ENCODE measurements around the gene METAP1D. TPM values are rescaled to one million over a fixed set of nuclear protein-coding genes. Genes with fewer than 3 reads are reported as not detected.

The METAP1D gene
- total and polyA plus RNA-seq, 2 donors (not counting 3 experiments of a cell fraction or from before 2014, with no cell fraction given): 4.2 to 8.1 TPM

DNA sequence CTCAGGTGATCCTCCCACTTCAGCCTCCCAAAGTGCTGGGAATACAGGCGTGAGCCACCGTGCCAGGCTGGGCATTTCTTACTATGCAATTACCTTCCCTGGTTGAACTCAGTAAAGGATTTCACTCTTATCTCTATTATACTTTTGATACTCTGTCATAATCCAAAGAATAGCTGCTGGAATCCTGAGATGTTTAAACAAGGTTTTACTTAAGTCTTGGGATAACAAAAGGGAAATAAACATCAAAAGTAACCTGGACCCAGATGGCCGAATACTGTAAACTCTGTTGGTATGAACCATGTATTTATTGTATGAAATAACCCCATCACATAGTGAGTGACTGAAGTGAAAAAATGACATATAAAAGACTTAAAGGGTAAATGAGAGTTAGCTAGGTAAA is 114.8 kb downstream of the METAP1D start:
- no peaks in the 10 kb centered on the region for H3K36me3 ChIP-seq (ENCODE audit: control insufficient read depth in 2 of 2, extremely low read depth in 1 of 2, insufficient read depth in 2 of 2, low read length in 2 of 2)
- H3K4me2 ChIP-seq (ENCODE audit: insufficient read depth, low read length): no peak overlapping the region
- no peaks in the 10 kb centered on the region for H4K20me1 ChIP-seq (replicated peaks; ENCODE audit: control insufficient read depth, extremely low read depth, insufficient read depth, low read length)
- H2AFZ ChIP-seq (ENCODE audit: low read depth, low read length): no peak overlapping the region
- H3K4me3 ChIP-seq (replicated peaks in 1 of 3; ENCODE audit: insufficient read depth in 1 of 3, low read depth in 1 of 3, low read length in 3 of 3): no peak overlapping the region
- no peaks in the 10 kb centered on the region for H3K27me3 ChIP-seq (ENCODE audit: control insufficient read depth in 2 of 2, insufficient read depth in 2 of 2, low read length in 2 of 2)
- no peak overlapping the region for H3K9ac ChIP-seq (replicated peaks; ENCODE audit: extremely low read depth, insufficient read depth, low read length)
- intact Hi-C loops (cut with micrococcal nuclease): no loop called here
- BruUV-seq (replicated peaks): no TSS peak
- dilution Hi-C loops (cut with MboI; ENCODE audit: extremely low pct_ligation_motif_present, low sequenced_read_pairs): no loop called here
- H3K79me2 ChIP-seq (ENCODE audit: control insufficient read depth, insufficient read depth, low read length): no peaks in the 10 kb centered on the region
- H3K9me3 ChIP-seq (replicated peaks; ENCODE audit: control insufficient read depth, insufficient read depth, low read length): no peaks in the 10 kb centered on the region
- TF ChIP-seq POLR2A (IDR thresholded peaks at IDR 0.05; ENCODE audit: low read depth, low read length) (no peak), GATA2 (IDR thresholded peaks at IDR 0.05; ENCODE audit: insufficient read depth, insufficient read length, low read depth, low read length) (no peak), MAX (IDR thresholded peaks at IDR 0.05; ENCODE audit: insufficient read depth, insufficient read length) (no peak), MYC (IDR thresholded peaks at IDR 0.05; ENCODE audit: low read depth, low read length) (no peak), JUN (IDR thresholded peaks at IDR 0.05; ENCODE audit: borderline replicate concordance, insufficient read depth, insufficient read length, low read depth) (no peak), FOS (IDR thresholded peaks at IDR 0.05; ENCODE audit: borderline replicate concordance, insufficient read depth, low read length) (no peak), POLR2AphosphoS5 (IDR thresholded peaks at IDR 0.05; ENCODE audit: insufficient read depth, low read depth, low read length) (no peak), EZH2 (IDR thresholded peaks at IDR 0.05; ENCODE audit: borderline replicate concordance, low read depth, low read length, severe bottlenecking) (no peak)
- TF ChIP-seq, protein P1, sequence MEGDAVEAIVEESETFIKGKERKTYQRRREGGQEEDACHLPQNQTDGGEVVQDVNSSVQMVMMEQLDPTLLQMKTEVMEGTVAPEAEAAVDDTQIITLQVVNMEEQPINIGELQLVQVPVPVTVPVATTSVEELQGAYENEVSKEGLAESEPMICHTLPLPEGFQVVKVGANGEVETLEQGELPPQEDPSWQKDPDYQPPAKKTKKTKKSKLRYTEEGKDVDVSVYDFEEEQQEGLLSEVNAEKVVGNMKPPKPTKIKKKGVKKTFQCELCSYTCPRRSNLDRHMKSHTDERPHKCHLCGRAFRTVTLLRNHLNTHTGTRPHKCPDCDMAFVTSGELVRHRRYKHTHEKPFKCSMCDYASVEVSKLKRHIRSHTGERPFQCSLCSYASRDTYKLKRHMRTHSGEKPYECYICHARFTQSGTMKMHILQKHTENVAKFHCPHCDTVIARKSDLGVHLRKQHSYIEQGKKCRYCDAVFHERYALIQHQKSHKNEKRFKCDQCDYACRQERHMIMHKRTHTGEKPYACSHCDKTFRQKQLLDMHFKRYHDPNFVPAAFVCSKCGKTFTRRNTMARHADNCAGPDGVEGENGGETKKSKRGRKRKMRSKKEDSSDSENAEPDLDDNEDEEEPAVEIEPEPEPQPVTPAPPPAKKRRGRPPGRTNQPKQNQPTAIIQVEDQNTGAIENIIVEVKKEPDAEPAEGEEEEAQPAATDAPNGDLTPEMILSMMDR (IDR thresholded peaks at IDR 0.05; ENCODE audit: extremely low read depth in 1 of 2, insufficient read depth in 1 of 2, low read depth in 1 of 2, low read length in 2 of 2): no peak
- CTCF ChIA-PET: interaction anchor here (0.7 to 5.2 kb wide), 7 partner anchors 8 to 1142 kb away, joined by 3 to 63 read pairs (median 7); partner anchors contain the start of gene SLC25A12
- FAIRE-seq (no peak), DNase-seq (ENCODE audit: low read depth, low spot score) (no peak)
- peaks cover 4% of the 10 kb centered on the region for H3K4me1 ChIP-seq (ENCODE audit: control insufficient read depth, extremely low read depth, insufficient read depth, low read length)
- no peaks in the 10 kb centered on the region for H3K9me1 ChIP-seq (replicated peaks; ENCODE audit: control insufficient read depth, extremely low read depth, insufficient read depth, low read length)
- POLR2A ChIA-PET: no interaction called here
- no peak overlapping the region for H3K27ac ChIP-seq (ENCODE audit: insufficient read depth, low read depth, low read length)

All from endothelial cell of umbilical vein (primary cell).